ENCODE measurements around the gene BCL2L1.

- TF ChIP-seq STAT1 (IDR thresholded peaks at IDR 0.05; ENCODE audit: unreplicated experiment) (no peak), EZH2phosphoT487 (IDR thresholded peaks at IDR 0.05; ENCODE audit: unreplicated experiment) (no peak), JUNB (IDR thresholded peaks at IDR 0.05; ENCODE audit: unreplicated experiment) (no peak), POLR2AphosphoS5 (IDR thresholded peaks at IDR 0.05; ENCODE audit: low read depth) (no peak), REST (IDR thresholded peaks at IDR 0.05; ENCODE audit: unreplicated experiment) (no peak), CREB1 (CRISPR knock-in tag; IDR thresholded peaks at IDR 0.05; ENCODE audit: low read depth) (no peak), EZH2 (IDR thresholded peaks at IDR 0.05; ENCODE audit: low read depth, unreplicated experiment) (no peak)
- TF ChIP-seq, protein P1, sequence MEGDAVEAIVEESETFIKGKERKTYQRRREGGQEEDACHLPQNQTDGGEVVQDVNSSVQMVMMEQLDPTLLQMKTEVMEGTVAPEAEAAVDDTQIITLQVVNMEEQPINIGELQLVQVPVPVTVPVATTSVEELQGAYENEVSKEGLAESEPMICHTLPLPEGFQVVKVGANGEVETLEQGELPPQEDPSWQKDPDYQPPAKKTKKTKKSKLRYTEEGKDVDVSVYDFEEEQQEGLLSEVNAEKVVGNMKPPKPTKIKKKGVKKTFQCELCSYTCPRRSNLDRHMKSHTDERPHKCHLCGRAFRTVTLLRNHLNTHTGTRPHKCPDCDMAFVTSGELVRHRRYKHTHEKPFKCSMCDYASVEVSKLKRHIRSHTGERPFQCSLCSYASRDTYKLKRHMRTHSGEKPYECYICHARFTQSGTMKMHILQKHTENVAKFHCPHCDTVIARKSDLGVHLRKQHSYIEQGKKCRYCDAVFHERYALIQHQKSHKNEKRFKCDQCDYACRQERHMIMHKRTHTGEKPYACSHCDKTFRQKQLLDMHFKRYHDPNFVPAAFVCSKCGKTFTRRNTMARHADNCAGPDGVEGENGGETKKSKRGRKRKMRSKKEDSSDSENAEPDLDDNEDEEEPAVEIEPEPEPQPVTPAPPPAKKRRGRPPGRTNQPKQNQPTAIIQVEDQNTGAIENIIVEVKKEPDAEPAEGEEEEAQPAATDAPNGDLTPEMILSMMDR (conservative IDR thresholded peaks at IDR 0.05; ENCODE audit: low read depth in 2 of 2): no peak
- TF ChIP-seq, protein P2, sequence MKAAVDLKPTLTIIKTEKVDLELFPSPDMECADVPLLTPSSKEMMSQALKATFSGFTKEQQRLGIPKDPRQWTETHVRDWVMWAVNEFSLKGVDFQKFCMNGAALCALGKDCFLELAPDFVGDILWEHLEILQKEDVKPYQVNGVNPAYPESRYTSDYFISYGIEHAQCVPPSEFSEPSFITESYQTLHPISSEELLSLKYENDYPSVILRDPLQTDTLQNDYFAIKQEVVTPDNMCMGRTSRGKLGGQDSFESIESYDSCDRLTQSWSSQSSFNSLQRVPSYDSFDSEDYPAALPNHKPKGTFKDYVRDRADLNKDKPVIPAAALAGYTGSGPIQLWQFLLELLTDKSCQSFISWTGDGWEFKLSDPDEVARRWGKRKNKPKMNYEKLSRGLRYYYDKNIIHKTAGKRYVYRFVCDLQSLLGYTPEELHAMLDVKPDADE (IDR thresholded peaks at IDR 0.05): no peak
Measured at GRCh38 chr20:31684153-31685015, 38.3 kb downstream of the BCL2L1 start.

Data from GM23338 (cell line).